PC-9 (cell line): ENCODE measurements around the gene CCDC71L.

Source experiments
- CTCF ChIP-seq: fragments of 200-600 bp; sonication (generic); conservative IDR thresholded peaks from 2 replicates; pipeline ENCODE4 v1.6.1; 2017; ENCODE audit warnings: mixed run types, antibody characterized with exemption, mild to moderate bottlenecking, moderate library complexity
- EZH2 ChIP-seq: fragments of 200-600 bp; sonication (generic); IDR thresholded peaks from 2 replicates; pipeline ENCODE4 v1.8.0; 2017; ENCODE audit warnings: antibody characterized with exemption, low read depth

GRCh38 chr7:106666353-106666752 is 5.4 kb upstream of the CCDC71L start:
- TF ChIP-seq CTCF (no peak), EZH2 (no peak)
